ENCODE data around the gene CPNE8. TPM values are rescaled to one million over a fixed set of nuclear protein-coding genes. Genes with fewer than 3 reads are reported as not detected.

CPNE8 gene
- total RNA-seq, 1 experiment from 2014 or later = 23.6 TPM

- BruUV-seq (replicated peaks) = no TSS peak
These were observed 80.4 kb downstream of the CPNE8 start for GRCh38 chr12:38825006-38825405.

GRCh38 chr12:38823738-38824137 is 81.7 kb downstream of the CPNE8 start:
- no TSS peak for BruUV-seq (replicated peaks)
- CTCF ChIA-PET = no interaction called here
- DNase-seq (ENCODE audit: low read depth, low spot score) = no peak
- Histone ChIP-seq H3K27me3 (ENCODE audit: control insufficient read depth, insufficient read depth, low read length) (no peaks in the 10 kb centered on the region), H3K9me3 (ENCODE audit: control insufficient read depth, insufficient read depth, low read depth, low read length) (no peaks in the 10 kb centered on the region), H3K4me3 (ENCODE audit: low read depth in 2 of 2, low read length in 2 of 2) (no peak overlapping the region), H3K36me3 (ENCODE audit: control insufficient read depth, insufficient read depth, low read length) (peaks cover 2% of the 10 kb centered on the region; the same call in 1 of the 2 replicates), H3K4me1 (ENCODE audit: control insufficient read depth, insufficient read depth, low read length) (no peaks in the 10 kb centered on the region), H3K27ac (ENCODE audit: low read length) (no peak overlapping the region)
- POLR2A ChIA-PET = no interaction called here
- intact Hi-C loops (cut with micrococcal nuclease; ENCODE audit: unreplicated experiment) = no loop called here
- ATAC-seq = no peak
- TF ChIP-seq CTCF (IDR thresholded peaks at IDR 0.05) (no peak), REST (IDR thresholded peaks at IDR 0.05; ENCODE audit: insufficient read depth in 1 of 2, low read depth in 2 of 2, low read length in 1 of 2) (no peak), POLR2AphosphoS5 (IDR thresholded peaks at IDR 0.05; ENCODE audit: low read depth, low read length) (no peak), SIN3A (IDR thresholded peaks at IDR 0.05; ENCODE audit: borderline replicate concordance, insufficient read depth, low read depth, low read length) (no peak), TCF7L2 (IDR thresholded peaks at IDR 0.05; ENCODE audit: low read depth, low read length) (no peak)
- in situ Hi-C loops (cut with HindIII; ENCODE audit: low pct_unique_long_range_greater_than_20kb, low sequenced_read_pairs) = no loop called here

More at GRCh38 chr12:38825006-38825405, 80.4 kb downstream of the CPNE8 start:
- no peak overlapping the region for H3K27ac ChIP-seq (ENCODE audit: low read length)
- no peaks in the 10 kb centered on the region for H3K9me3 ChIP-seq (ENCODE audit: control insufficient read depth, insufficient read depth, low read depth, low read length)
- no peak overlapping the region for H3K4me3 ChIP-seq (ENCODE audit: low read depth in 2 of 2, low read length in 2 of 2)
- no peaks in the 10 kb centered on the region for H3K4me1 ChIP-seq (ENCODE audit: control insufficient read depth, insufficient read depth, low read length)
- ChIA-PET POLR2A (no interaction called here), CTCF (no interaction called here)
- ATAC-seq (no peak), DNase-seq (ENCODE audit: low read depth, low spot score) (no peak)
- peaks cover 2% of the 10 kb centered on the region; the same call in 1 of the 2 replicates for H3K36me3 ChIP-seq (ENCODE audit: control insufficient read depth, insufficient read depth, low read length)
- no peaks in the 10 kb centered on the region for H3K27me3 ChIP-seq (ENCODE audit: control insufficient read depth, insufficient read depth, low read length)
- intact Hi-C loops (cut with micrococcal nuclease; ENCODE audit: unreplicated experiment) (no loop called here), in situ Hi-C loops (cut with HindIII; ENCODE audit: low pct_unique_long_range_greater_than_20kb, low sequenced_read_pairs) (no loop called here)
- TF ChIP-seq REST (IDR thresholded peaks at IDR 0.05; ENCODE audit: insufficient read depth in 1 of 2, low read depth in 2 of 2, low read length in 1 of 2) = no peak
- TF ChIP-seq CTCF (IDR thresholded peaks at IDR 0.05) = no peak
- TF ChIP-seq SIN3A (IDR thresholded peaks at IDR 0.05; ENCODE audit: borderline replicate concordance, insufficient read depth, low read depth, low read length) = no peak
- TF ChIP-seq TCF7L2 (IDR thresholded peaks at IDR 0.05; ENCODE audit: low read depth, low read length) = no peak
- no peak for TF ChIP-seq POLR2AphosphoS5 (IDR thresholded peaks at IDR 0.05; ENCODE audit: low read depth, low read length)

Measured in Panc1 (cell line).